Hepatocyte (in vitro differentiated cells): ENCODE data around the gene KLRF2.

Experiments used
- CTCF ChIP-seq: fragments of 200-600 bp; sonication (generic); IDR thresholded peaks from 2 replicates; pipeline ENCODE4 v1.5.1; 2016; ENCODE audit warnings: antibody characterized with exemption, mild to moderate bottlenecking; ENCODE audit not compliant: poor library complexity
- EZH2 ChIP-seq: fragments of 200-600 bp; sonication (generic); IDR thresholded peaks from 2 replicates; pipeline ENCODE4 v1.6.1; 2016; ENCODE audit warnings: antibody characterized with exemption, mild to moderate bottlenecking, borderline replicate concordance
- EZH2phosphoT487 ChIP-seq: fragments of 200-600 bp; sonication (generic); IDR thresholded peaks from one replicate; pipeline ENCODE4 v1.6.1; 2018; ENCODE audit warnings: antibody characterized with exemption, mild to moderate bottlenecking, low read depth, moderate library complexity; ENCODE audit not compliant: unreplicated experiment, severe bottlenecking

GRCh38 chr12:9870286-9870866 is 10.9 kb upstream of the KLRF2 start:
- TF ChIP-seq CTCF, result no peak
- no peak for TF ChIP-seq EZH2
- TF ChIP-seq EZH2phosphoT487, result no peak
